Activated CD8-positive, alpha-beta memory T cell treated with anti-CD3 and anti-CD28 coated beads, Interleukin-2, amount 50 U/mL, for 1 hour (primary cell): ENCODE results near the gene HPS4.
"Not testable (repeated sequence)": the region's sequence is repeated elsewhere in the genome, so short reads cannot be mapped to it uniquely, and the experiment has no call there.

Experiments
- DNase-seq: peaks from one replicate; pipeline ENCODE4 v3.0.0-alpha.2; 2020; ENCODE audit errors: extremely low read depth

The HPS4 gene

DNA sequence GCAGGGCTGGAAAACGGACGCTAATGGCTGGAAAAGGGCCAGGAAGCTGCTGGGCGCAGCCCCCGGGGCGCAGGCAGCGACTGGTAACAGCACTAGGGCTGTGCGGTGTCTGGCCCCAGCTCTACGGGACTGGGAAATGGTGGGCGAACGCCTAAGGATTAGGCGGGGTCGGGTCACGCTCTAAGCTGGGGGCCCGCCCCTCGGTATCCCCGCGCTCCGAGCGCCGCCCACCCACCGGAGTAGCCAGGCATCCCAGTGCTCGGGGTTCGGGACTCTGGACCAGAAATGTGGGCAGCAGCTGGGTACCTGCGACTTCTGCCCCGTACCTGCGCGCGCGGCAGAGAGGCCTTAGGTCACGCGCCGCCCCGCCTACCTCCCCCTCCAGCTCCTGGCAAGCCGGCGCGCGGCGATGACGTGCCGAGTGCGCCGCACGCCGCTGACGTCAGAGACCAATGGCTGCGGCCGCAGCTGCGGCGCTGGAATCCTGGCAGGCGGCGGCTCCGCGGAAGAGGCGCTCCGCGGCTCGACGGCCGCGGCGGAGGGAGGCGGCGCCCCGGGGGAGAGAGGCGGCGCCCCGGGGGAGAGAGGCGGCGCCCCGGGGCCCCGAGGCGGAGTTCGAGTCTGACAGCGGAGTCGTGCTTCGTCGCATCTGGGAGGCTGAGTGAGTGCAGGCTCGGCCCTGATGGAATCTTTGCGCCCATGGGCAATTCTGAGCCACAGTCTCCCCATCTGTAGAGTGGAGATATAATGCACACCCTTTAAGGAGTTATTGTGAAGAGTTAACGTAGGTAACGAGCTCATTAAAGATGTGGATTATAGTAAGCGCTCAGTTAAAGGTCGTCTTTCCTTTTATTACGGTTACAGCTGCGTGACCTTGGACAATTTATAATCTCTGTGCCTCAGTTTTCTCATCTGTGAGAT lies at the start of gene HPS4, which contains the start of gene SRRD:
HPS4 (minus strand) TSS at position 345 of the 921 bp plus-strand sequence. CDS start 2,021 bp downstream, outside the sequence.
SRRD (plus strand) TSS at position 439 of the 921 bp plus-strand sequence; CDS start at position 453, 14 bp downstream.
- DNase-seq, result peak; percentile 64

DNA sequence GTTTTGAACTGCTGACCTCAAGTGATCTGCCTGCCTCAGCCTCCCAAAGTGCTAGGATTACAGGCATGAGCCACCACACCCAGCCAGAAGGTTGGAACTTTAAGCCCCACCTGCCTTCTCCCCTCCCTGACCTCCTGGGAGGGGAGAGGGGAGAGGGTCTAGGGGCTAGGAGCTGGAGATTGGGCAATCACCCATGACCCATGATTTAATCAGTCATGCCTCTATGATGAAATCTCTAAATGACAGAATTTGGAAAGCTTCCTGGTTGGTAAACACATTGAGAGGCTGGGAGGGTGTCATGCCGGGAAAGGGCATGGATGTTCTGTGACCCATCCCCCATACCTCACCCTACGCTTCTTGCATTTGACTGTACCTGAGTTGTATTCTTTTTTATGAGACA lies 45.8 kb upstream of the HPS4 start:
- DNase-seq, result no peak

- DNase-seq, result not testable (repeated sequence)
Measured at GRCh38 chr22:26528518-26528917, 44.9 kb upstream of the HPS4 start.

GRCh38 chr22:26527574-26528465 lies 44.2 kb upstream of the HPS4 start:
- no peak for DNase-seq

DNA sequence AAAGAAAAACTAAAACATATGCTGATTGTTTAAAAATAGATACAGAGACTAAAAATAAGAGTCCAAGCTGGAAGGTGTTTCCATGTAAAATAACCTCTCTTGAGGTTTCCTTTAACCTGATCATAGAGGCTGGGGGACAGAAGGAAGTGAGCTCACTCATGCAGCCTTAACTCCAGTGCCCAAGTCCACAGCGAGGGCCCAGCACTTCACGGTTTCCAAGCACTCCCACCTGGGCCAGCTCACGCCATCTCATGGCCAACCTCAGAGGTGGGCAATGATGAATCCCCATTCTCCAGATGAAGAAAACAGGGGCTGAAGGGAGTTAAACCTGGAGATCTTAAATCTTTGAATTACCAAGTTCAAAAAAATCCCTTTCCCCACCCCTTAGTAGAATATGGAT lies 43.6 kb upstream of the HPS4 start:
- no peak for DNase-seq

DNA sequence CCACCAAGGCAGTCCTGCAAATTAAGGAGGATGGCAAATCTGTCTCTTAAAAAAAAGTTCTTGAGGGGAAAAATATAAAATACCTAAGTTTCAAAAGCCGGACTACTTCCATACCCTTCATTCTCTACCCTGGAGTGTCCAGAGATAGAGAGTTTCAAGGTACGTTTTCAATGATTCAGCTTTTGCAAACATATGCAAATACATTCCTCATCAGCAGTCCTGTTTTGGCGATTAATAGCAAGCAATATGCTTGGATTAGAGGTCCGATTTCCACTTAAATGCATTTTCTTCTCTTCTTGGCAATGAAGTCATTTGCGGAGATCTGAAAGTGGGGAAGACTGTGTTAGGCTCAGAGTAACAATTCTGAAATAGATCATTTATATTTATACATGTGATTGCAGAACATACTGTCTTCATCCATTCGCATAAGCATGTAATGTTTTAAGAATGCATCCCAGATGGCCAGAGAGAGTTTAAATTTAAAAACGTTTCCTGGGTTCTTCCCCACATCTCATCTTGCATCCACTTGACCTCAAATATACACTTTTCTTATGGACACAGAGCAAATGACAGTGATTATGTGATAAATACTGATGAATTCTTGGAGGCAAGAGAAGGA lies 42.5 kb upstream of the HPS4 start:
- DNase-seq, result no peak

DNA sequence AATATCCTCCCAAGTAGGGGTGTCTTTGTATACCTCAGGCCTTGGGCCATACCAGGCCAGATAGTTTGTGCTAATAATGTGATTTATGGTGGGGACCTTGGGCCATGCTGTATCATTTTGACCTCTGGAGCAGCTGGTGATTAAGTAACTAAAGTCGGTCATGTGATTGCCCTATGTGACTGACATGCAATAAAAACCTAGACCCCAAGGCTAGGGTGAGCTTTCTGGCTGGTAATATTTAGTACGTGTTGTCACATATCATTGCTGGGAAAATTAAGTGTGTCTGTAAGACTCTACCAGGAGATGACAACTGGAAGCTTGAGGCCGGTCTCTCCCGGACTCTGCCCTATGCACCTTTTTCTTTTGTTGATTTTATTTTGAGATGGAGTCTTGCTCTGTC lies 41.3 kb upstream of the HPS4 start:
- no peak for DNase-seq

DNA sequence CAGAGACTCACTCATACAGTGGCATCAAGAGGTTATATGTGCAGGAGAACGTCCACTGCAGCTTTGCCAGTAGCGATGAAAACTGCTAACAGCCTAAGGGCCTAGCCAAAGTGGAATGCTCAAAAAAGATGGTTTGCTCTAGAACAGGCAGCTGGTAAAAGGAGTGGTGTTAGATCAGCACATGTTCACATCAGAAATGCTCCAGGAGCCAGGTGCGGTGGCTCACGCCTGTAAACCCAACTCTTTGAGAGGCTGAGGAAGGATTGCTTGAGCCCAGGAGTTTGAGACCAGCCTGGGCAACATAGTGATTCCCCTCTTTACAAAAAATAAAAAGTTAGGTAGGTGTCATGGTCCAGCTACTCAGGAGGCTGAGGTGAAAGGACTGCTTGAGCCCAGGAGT lies 39.0 kb upstream of the HPS4 start:
- no peak for DNase-seq

- no peak for DNase-seq
Measured at GRCh38 chr22:26522012-26522411, 38.4 kb upstream of the HPS4 start.

- DNase-seq, result no peak
Measured at GRCh38 chr22:26517429-26517828, 33.8 kb upstream of the HPS4 start.

- DNase-seq, result no peak
Measured at GRCh38 chr22:26516503-26516902, 32.9 kb upstream of the HPS4 start.

DNA sequence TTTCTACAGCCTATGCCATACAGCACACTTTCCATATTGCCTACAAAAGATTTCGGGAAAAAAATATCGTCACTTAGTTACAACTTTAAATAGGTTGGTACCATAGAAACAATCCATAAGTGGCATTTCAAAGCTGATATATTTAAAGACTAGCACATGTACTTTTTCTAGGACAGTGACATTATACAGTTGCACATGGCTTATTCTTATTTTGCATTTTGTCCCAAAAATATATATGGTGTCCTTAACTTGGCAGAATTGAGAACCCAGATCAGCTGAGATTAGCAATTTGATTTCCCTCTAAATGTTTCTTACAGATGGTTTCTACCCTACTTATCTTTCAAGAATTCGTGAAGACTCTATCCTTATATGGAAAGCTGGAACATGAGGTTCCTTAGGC lies 32.3 kb upstream of the HPS4 start:
- DNase-seq, result no peak

GRCh38 chr22:26514419-26515161 lies 31.0 kb upstream of the HPS4 start:
- DNase-seq, result no peak

DNA sequence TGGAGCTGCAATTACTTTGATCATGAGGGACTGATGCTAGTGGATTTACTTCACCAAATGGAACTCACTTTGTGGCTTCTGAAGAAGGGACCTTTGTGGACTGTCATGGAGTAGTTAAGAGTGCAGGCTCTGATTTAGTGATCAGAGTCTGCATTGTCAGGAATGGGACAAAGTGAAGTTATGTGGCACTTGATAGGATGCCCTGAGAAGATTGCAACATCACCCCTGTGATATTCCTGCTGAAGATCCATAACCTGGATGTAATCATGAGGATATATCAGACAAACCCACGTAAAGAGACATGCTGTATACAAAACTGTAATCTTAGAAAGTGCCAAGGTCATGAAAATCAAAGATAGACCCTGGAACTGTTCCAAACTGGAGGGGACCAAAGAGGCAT lies 30.3 kb upstream of the HPS4 start:
- DNase-seq, result no peak

DNA sequence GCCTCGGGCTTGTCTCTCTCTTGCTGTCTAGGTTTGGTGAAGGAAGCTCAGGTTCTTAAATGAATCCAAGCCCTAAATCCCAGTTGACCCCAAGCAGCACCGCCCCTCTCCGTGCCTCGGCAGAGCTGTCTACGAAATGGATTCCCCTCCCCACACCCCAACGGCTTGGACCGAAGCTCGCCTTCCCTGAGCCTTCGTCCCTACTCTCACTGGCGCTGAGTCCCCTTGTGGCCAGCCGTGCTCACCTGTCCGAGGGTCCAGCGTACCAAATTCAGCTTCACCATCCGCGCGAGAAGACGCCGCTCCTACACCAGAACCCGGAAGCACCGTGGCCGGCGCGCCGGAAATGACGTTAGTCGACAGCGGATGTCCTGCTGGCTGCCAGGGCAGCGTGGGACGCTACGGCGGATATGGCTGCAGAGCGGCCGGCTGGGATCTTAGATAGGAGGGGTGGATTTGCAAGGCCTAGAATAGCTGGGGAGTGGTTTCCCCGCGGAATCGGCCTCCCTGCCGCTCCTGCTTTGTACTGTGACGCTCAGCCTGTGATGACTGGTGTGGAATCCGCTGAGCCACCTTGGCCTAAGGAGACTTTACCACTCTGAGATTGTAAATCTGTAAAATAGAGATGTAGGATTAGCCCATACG lies 28.7 kb upstream of the HPS4 start, which contains the start of gene TFIP11:
TFIP11 (minus strand) TSS at position 325 of the 645 bp plus-strand sequence. CDS start 2,201 bp downstream, outside the sequence.
- peak; percentile 54 for DNase-seq

DNA sequence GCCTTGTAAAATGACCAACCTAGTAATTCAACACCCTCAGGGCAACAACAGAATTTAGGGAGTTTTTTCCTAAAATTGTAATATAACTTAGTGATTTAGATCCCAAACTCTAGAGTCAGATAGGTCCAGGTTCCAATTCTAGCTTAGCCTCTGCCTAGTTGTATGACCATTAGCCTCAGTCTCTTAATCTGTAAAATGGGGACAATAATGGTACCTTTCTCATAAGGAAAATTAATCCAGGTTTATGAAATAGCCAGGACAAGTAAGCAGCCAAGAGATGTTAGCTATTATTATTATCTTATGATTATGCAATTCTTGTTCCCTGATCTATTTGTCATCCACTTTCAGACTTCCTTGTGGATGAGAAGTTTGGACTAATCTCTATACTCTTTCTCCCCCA lies 24.6 kb upstream of the HPS4 start:
- no peak for DNase-seq

DNA sequence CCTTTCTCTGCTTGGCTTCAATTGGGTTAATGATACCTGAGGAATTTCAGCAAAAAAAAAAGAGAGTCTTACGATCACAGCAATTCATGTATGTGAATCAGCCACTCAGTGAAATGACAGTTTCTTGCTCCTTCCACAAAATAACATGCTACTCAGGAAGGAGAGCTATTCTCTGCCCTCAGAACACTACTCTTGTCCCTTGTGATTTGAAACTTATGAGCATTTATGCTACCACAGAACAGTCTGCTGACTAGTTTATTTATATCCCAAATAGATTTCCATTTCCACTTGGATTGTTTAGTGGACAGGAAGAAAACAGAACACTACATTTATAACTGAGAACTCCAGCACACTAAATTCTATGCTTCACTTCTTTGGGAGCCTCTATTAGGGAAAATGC lies 20.2 kb upstream of the HPS4 start:
- DNase-seq, result no peak

- peak; percentile 45 for DNase-seq
Measured at GRCh38 chr22:26502688-26503561, 19.3 kb upstream of the HPS4 start.

- no peak for DNase-seq
Measured at GRCh38 chr22:26501996-26502395, 18.4 kb upstream of the HPS4 start.
